Activated naive CD4-positive, alpha-beta T cell treated with anti-CD3 and anti-CD28 coated beads for 36 hours (primary cell): ENCODE measurements around the gene RPL28. TPM values are rescaled to one million over a fixed set of nuclear protein-coding genes. Genes with fewer than 3 reads are reported as not detected.

Source experiments
- CTCF ChIA-PET: fragments of 350-600 bp; sonication (Branson Sonifier 250); formaldehyde crosslinking; loops from one replicate; lab custom pipeline; 2021; ENCODE audit warnings: antibody characterized with exemption; lab: Charles Lee
- DNase-seq: peaks from one replicate; pipeline ENCODE4 v3.0.0-alpha.2; 2020
- H3K27ac Mint-ChIP-seq: one replicate; pipeline ENCODE4 v1.8.0; 2021; ENCODE audit warnings: mild to moderate bottlenecking, mixed read lengths
- H3K27me3 Mint-ChIP-seq: one replicate; pipeline ENCODE4 v1.8.0; 2021; ENCODE audit warnings: low read depth, mixed read lengths
- H3K36me3 Mint-ChIP-seq: one replicate; pipeline ENCODE4 v1.8.0; 2021; ENCODE audit warnings: low read depth, mixed read lengths
- H3K4me1 Mint-ChIP-seq: one replicate; pipeline ENCODE4 v1.8.0; 2021; ENCODE audit warnings: low read depth, mixed read lengths
- H3K4me3 Mint-ChIP-seq: one replicate; pipeline ENCODE4 v1.8.0; 2021; ENCODE audit warnings: mild to moderate bottlenecking, moderate library complexity, mixed read lengths
- H3K9me3 Mint-ChIP-seq: one replicate; pipeline ENCODE4 v1.8.0; 2021; ENCODE audit warnings: mixed read lengths
- intact Hi-C: fragments of 100-400 bp; cut with micrococcal nuclease; formaldehyde crosslinking; loops from one replicate; pipeline ENCODE4 v1.15.1; 2023
- total RNA-seq, 2 experiments: library from RNA; stranded (reverse); gene quantifications; one replicate each; pipeline ENCODE4 v1.2.3, GENCODE V29; 2021

RPL28 gene
- total RNA-seq, 2 experiments from 2014 or later: 3,327 to 3,354 TPM

DNA sequence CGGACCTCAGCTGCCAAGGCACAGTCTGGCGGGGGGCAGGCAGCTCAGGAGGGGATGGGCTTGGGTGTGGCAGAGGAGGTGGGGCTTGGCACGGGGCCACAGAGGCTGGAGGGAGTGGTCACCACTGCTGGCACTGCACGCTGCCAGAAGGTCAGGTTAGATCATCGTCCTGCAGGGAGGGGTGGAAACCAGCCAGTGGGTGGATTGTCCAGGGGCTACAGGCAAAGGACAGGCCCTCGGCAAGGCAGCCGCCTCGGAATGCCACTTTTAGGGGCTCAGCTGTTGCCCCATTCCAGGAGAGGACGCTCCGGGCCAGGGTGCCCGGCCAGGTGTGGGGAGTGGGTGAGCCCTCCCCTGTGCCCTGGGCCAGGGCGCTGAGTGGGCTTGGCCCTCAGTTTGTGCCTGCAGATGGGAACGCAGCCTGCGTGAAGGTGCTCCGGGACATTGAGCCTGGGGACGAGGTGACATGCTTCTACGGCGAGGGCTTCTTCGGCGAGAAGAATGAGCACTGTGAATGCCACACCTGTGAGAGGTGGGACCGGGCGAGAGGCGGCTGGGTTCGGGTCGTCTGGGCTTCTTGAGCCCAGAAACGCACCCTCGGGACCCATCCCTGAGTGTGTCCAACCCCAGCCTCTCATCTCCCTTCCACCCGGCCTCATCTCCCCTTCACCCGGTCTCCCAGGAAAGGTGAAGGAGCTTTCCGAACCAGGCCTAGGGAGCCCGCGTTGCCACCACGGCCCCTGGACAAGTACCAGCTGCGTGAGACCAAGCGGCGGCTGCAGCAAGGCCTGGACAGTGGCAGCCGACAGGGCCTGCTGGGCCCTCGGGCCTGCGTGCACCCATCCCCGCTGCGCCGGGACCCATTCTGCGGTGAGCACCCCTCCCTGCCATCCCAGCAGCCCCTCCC is 39.7 kb upstream of the RPL28 start:
- H3K9me3 Mint-ChIP-seq: no peaks in the 10 kb centered on the region
- intact Hi-C loops: no loop called here
- DNase-seq: no peak
- peaks cover 5% of the 10 kb centered on the region for H3K4me1 Mint-ChIP-seq
- H3K4me3 Mint-ChIP-seq: no peak overlapping the region
- no peak overlapping the region for H3K27ac Mint-ChIP-seq
- peaks cover 12% of the 10 kb centered on the region for H3K36me3 Mint-ChIP-seq
- H3K27me3 Mint-ChIP-seq: peaks cover 8% of the 10 kb centered on the region
- CTCF ChIA-PET: no interaction called here

DNA sequence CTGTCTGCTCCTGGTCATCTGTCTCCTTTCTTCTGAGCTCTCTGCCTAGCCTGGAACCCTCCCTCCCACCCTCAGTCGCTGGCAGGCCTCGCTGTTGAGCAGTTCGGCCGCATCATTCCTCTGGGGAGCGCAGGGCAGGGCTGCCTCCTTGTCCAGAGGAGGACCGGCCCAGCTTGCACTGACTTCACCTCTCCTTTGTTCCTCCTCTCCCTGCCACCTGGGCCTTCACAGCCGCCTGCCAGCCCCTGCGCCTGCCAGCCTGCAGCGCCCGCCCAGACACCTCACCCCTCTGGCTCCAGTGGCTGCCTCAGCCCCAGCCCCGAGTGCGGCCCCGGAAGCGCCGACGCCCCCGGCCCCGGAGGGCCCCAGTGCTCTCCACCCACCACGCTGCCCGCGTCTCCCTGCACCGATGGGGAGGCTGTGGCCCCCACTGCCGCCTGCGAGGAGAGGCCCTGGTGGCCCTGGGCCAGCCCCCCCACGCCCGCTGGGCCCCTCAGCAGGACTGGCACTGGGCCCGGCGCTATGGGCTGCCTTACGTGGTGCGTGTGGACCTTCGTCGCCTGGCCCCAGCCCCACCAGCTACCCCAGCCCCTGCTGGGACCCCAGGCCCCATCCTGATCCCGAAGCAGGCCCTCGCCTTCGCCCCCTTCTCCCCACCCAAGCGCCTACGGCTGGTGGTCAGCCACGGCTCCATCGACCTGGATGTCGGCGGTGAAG is 38.8 kb upstream of the RPL28 start:
- Mint-ChIP-seq H3K27ac (no peak overlapping the region), H3K4me3 (no peak overlapping the region), H3K27me3 (peaks cover 16% of the 10 kb centered on the region), H3K9me3 (no peaks in the 10 kb centered on the region), H3K4me1 (no peaks in the 10 kb centered on the region), H3K36me3 (peaks cover 10% of the 10 kb centered on the region)
- intact Hi-C loops: no loop called here
- no peak for DNase-seq
- CTCF ChIA-PET: no interaction called here

DNA sequence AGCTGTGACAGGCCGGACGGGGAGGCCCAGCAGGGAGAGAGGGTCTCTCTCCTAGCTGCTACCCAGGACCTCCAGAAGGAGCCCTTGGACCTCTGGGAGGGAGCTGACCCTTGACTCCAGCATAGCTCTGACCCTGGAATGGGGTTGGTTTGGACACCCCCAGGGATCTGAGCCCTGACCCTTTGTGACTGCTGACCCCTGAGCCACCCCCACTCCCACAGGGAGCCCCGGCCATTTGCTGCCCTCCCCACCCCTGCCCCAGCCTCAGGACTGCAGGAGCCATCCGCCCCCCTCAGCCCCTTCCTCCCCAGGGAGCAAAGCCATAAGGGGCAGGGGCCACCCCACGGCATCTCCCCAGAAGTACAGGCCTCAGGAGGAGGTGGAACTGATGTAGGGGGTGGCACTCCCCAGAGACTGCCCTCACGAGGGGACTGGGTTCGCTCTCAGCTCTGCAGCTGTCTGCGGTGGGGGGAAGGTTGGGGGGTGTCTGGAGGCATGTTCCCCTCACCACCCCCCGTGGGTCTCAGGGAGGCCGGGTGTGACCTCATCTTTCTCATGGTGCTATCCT is 38.2 kb upstream of the RPL28 start:
- Mint-ChIP-seq H3K4me3 (no peak overlapping the region), H3K27ac (no peak overlapping the region), H3K27me3 (peaks cover 22% of the 10 kb centered on the region), H3K36me3 (peaks cover 8% of the 10 kb centered on the region), H3K9me3 (no peaks in the 10 kb centered on the region), H3K4me1 (peaks cover 1% of the 10 kb centered on the region)
- intact Hi-C loops: no loop called here
- DNase-seq: no peak
- CTCF ChIA-PET: no interaction called here

DNA sequence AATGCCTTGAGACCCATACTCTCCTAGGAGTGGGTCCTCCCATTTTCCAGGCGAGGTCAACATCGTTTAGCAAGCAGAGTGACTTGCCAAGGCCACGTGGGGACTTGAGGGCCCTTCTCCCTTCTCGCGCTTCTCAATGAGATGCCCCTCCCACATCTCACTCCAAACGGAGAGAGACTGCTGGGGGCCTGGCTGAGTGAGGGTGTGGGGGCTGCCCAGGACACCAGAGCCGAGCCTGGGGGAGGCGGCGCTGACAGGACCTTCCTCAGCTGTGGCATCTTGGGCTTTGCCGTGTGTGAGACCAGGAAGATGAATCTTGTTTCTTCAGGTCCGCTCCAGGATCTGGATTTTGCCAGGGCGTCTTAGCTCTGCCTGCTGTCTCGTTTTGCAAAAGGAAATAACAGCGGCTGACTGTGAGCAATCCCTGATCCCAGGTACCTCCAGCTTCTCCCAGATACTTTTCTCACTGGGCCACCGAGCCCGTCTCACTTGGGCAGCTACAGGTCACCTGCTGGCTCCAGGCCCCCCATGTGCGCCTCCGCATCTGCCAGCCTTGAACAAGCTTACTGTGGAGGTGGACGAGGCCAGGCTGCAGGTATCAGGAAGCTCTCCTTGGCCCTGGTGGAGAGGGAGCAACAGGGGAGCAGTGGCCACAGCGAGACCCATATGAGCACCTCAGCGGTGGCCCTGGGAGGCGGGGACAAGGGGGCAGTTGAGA is 37.3 kb upstream of the RPL28 start:
- Mint-ChIP-seq H3K27ac (no peak overlapping the region), H3K4me3 (no peak overlapping the region), H3K9me3 (no peaks in the 10 kb centered on the region), H3K27me3 (peaks cover 32% of the 10 kb centered on the region), H3K36me3 (peaks cover 1% of the 10 kb centered on the region), H3K4me1 (peaks cover 11% of the 10 kb centered on the region)
- intact Hi-C loops: no loop called here
- no peak for DNase-seq
- CTCF ChIA-PET: interaction anchor here (1.0 to 2.4 kb wide), 3 partner anchors 47 to 188 kb away, joined by 3 to 7 read pairs (median 3); no protein-coding TSS in a partner anchor

DNA sequence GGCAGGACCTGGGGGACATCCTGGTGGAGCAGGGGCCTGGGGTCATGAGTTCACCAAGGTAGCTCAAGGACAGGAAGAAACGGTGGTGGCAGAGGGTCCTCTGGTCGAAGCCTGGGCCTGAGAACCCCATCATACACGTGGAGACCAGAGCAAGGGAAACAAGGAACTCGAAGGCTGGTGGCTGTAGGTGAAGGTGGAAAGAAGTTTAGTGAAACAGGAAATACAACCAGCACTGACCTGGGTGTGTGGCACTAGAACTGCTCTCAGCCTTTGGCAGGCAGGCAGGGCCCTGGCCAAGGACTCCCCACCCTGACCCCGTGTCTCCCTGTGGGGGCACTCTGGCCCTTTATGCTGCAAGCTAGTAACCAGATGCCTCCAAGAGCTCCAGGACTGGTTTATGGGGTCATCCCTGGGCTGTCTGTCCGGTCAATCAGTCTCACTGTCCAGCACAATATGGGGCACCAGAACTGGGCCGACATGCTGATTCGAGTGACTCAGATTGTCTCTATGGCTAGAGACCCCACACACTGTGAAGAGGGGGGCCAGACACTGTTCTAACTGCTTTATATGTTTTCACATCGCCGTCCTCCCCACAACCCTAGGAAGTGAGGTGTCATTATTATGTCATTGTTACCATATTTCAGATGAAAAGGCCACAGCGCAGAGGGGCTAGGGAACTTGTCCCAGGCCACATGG is 35.0 kb upstream of the RPL28 start:
- intact Hi-C loops: loop anchor here (5.0 kb wide), 1 partner anchor 48 kb away; no protein-coding TSS in a partner anchor
- H3K4me1 Mint-ChIP-seq: peaks cover 15% of the 10 kb centered on the region
- CTCF ChIA-PET: no interaction called here
- H3K27ac Mint-ChIP-seq: no peak overlapping the region
- H3K9me3 Mint-ChIP-seq: no peaks in the 10 kb centered on the region
- H3K27me3 Mint-ChIP-seq: peaks cover 41% of the 10 kb centered on the region
- H3K4me3 Mint-ChIP-seq: no peak overlapping the region
- no peaks in the 10 kb centered on the region for H3K36me3 Mint-ChIP-seq
- DNase-seq: no peak

DNA sequence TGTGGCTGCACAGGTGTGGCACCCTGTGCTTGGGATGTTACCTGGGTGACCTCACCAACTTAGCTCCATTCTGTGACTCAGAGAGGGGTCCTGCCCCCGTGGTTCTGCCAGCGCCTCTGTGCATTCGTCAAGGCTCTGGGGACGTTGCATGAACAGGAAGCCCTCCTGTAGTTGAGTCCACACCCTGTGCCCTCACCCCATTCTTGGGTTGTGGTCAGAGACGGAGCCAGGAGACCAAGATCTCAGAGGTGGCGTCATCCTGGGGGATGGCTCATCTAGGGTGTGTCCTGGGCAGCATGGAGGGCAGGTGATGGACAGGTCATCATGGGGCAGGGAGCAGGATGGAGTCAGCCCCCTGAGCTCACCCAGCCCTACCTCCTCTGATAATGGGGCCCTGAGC is 33.7 kb upstream of the RPL28 start:
- intact Hi-C loops: loop anchor here (5.0 kb wide), 1 partner anchor 50 kb away; no protein-coding TSS in a partner anchor
- peaks cover 15% of the 10 kb centered on the region for H3K4me1 Mint-ChIP-seq
- H3K9me3 Mint-ChIP-seq: no peaks in the 10 kb centered on the region
- CTCF ChIA-PET: interaction anchor here (0.8 kb wide), 1 partner anchor 32 kb away, joined by 3 read pairs; the partner anchor contains the start of gene TMEM238
- no peak overlapping the region for H3K4me3 Mint-ChIP-seq
- no peaks in the 10 kb centered on the region for H3K36me3 Mint-ChIP-seq
- no peak overlapping the region for H3K27ac Mint-ChIP-seq
- DNase-seq: no peak
- H3K27me3 Mint-ChIP-seq: peaks cover 42% of the 10 kb centered on the region

DNA sequence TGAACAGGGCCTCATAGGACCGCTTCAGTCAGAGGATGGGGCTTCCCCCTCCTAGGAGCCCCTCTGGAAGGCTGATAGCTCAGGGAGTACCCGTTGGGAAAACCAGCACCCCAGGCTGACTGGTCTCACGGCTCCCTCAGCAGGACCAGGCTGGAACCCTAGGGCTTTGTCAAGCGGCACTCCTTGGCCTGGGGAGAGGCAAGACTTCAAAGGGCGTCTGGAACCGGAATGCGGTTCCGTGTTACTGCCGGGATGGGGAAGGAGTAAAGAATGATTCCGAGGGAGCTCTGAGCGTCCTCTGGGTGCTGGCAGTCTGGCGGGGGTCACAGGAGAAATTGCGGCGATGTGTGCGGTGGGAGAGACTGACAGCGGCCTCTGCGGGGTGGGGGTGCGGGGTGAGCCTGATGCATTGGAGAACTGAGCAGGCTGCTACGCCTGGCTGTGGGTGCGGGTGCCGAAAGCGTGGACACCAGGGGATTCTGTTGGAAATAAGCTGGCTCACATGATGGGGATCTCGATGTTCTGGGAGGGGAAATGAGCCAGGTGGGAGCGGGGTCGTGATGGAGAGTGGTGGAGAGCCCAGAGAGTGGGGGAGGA is 33.1 kb upstream of the RPL28 start:
- H3K27me3 Mint-ChIP-seq: peaks cover 47% of the 10 kb centered on the region
- no peak overlapping the region for H3K27ac Mint-ChIP-seq
- intact Hi-C loops: loop anchor here (5.0 kb wide), 1 partner anchor 50 kb away; no protein-coding TSS in a partner anchor
- H3K4me1 Mint-ChIP-seq: peaks cover 15% of the 10 kb centered on the region
- CTCF ChIA-PET: interaction anchor here (0.6 to 0.8 kb wide), 2 partner anchors 25 to 32 kb away, joined by 3 read pairs; partner anchors contain the start of gene TMEM238
- DNase-seq: no peak
- H3K36me3 Mint-ChIP-seq: no peaks in the 10 kb centered on the region
- H3K4me3 Mint-ChIP-seq: peak overlapping the region; percentile 10
- no peaks in the 10 kb centered on the region for H3K9me3 Mint-ChIP-seq

DNA sequence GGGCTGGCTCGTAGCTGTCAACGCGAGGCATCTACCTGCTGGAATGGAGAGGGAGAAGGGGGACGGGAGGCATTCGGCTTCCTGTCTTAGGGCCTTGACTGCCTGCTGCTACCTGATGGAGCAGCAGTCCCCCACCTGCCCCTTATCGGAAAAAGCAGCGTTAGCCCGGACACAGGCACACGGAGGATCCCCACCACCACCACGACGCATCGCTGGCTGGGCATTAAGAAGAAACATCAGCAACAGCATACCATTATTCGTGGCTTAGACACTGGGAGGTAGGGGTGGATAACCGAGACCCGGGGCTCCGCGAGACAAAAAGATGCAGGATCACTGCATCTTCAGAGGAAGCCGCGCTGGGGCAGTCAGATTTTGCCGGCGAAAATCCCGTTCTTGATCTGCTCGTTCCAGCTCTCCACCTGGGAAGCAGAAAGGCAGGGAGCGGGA is 32.4 kb upstream of the RPL28 start:
- Mint-ChIP-seq H3K27me3 (peaks cover 49% of the 10 kb centered on the region), H3K4me3 (peak overlapping the region; percentile 73), H3K4me1 (peaks cover 15% of the 10 kb centered on the region), H3K9me3 (no peaks in the 10 kb centered on the region), H3K36me3 (no peaks in the 10 kb centered on the region), H3K27ac (no peak overlapping the region)
- no peak for DNase-seq
- intact Hi-C loops: loop anchor here (5.0 kb wide), 1 partner anchor 51 kb away; no protein-coding TSS in a partner anchor
- CTCF ChIA-PET: no interaction called here

DNA sequence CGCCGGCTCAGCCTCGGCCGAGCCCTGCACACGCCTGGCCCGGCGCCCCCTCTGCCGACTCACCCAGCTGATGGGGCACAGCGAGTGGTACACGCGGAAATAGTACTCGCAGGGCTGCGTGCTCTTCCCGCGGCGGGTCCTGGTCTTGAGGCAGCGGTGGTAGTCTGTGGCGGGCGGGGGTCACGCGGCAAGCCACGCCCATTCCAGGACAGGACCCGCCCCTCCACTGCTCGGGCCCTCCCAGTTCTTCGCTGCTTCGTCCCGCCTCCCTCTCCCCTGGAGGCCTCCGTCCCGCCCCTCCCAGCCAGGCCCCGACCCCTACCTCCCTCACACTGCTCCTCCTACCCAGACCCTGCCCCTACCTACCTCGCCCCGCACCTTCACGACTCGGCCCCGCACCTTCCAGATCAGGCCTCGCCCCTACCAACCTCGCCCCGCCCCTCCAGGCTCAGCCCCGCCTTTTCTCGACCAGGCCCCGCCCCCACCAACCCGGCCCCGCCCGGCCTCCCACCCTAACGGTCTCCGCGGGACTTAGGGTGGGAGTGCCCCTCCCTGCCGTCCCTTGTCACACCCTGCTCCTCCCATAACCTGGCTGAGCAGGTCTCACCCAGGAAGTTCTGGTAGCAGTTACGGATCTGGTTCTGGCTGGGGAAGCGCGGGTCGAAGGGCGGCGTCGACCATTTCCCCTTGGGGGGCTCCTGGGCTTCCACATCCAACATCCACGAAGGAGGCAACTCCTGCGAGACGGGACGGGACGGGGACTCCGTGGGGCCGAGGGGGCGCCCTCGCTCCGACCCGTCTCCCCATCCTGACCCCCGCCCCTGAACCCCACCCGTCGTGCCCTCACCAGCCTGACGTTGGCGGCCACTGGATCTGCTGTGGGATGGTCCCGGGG is 31.7 kb upstream of the RPL28 start:
- H3K9me3 Mint-ChIP-seq: no peaks in the 10 kb centered on the region
- H3K27ac Mint-ChIP-seq: no peak overlapping the region
- intact Hi-C loops: loop anchor here (1.0 to 5.0 kb wide), 2 partner anchors 15 to 52 kb away; partner anchors contain the start of gene KMT5C
- H3K36me3 Mint-ChIP-seq: no peaks in the 10 kb centered on the region
- DNase-seq: peak; percentile 76
- H3K4me1 Mint-ChIP-seq: peaks cover 15% of the 10 kb centered on the region
- peaks cover 49% of the 10 kb centered on the region for H3K27me3 Mint-ChIP-seq
- CTCF ChIA-PET: no interaction called here
- peak overlapping the region; percentile 73 for H3K4me3 Mint-ChIP-seq

DNA sequence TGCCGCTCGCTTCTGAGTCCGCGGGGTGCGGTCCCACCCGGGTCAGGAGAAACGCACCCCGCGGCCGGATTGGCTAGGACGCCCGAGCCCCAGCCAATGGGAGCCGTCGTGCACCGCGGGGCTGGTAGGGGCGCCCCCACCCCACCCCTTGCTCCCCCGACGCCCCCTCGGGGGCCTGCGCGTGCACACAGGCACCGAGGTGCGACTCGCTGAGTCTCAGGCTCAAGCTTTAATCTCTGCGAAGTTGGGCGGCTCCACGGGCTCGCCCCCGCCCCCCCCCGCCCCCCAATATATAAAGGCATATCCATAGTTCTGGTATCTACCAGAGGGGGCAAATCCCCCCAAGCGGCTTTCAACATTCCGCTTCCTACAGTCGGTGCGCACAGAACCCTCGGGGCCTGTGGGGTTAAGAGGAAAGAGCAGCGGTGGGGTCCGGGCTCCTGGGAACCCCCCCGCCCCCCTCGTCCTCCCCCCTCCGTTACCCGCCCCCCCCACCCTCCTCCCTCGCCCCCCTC is 31.0 kb upstream of the RPL28 start, which contains the start of gene COX6B2:
COX6B2 (minus strand) TSS at position 22 of the 515 bp plus-strand sequence. CDS start 198 bp downstream, outside the sequence.
- H3K27ac Mint-ChIP-seq: no peak within 1 kb of the TSS
- DNase-seq: no peak
- H3K27me3 Mint-ChIP-seq: peaks cover 49% of the 10 kb centered on the region
- H3K9me3 Mint-ChIP-seq: no peaks in the 10 kb centered on the region
- CTCF ChIA-PET: no interaction called here
- H3K4me1 Mint-ChIP-seq: peaks cover 15% of the 10 kb centered on the region
- intact Hi-C loops: loop anchor here (1.0 to 5.0 kb wide), 2 partner anchors 15 to 52 kb away; partner anchors contain the start of gene KMT5C
- peak within 1 kb of the TSS; percentile 73 for H3K4me3 Mint-ChIP-seq
- H3K36me3 Mint-ChIP-seq: no peaks in the 10 kb centered on the region
